HepG2 (cell line): ENCODE results near the gene FAM193A. TPM values are rescaled to one million over a fixed set of nuclear protein-coding genes. Genes with fewer than 3 reads are reported as not detected.

Source experiments
- ATAC-seq: fragments of 200-7000 bp; cut with Tn5 transposase; 3 replicates; pipeline ENCODE4 v1.9.1; 2020; ENCODE audit warnings: mild to moderate bottlenecking, moderate library complexity
- BruUV-seq: library from RNA; stranded (reverse); fragments of 400-500 nt; replicated peaks from 2 replicates; lab custom pipeline; 2021; lab: Mats Ljungman, UMichigan
- CTCF ChIA-PET: fragments of 300-600 bp; formaldehyde crosslinking; extraction: SDS; loops from one replicate; lab custom pipeline; 2021; ENCODE audit warnings: low total read pairs, inconsistent platforms, low intra/inter-chr PET ratio; lab: Yijun Ruan, JAX
- POLR2A ChIA-PET: fragments of 350-600 bp; sonication (Branson Sonifier 250); formaldehyde crosslinking; loops from one replicate; lab custom pipeline; 2020; ENCODE audit warnings: antibody characterized with exemption, inconsistent platforms; lab: Yijun Ruan, JAX
- DNase-seq: peaks from one replicate; pipeline ENCODE4 v3.0.0-alpha.2; 2015; ENCODE audit warnings: low spot score
- FAIRE-seq: peaks from 3 replicates; lab custom pipeline; 2011; peaks lifted over from hg19 to GRCh38; lab: Jason Lieb, UNC
- H2AFZ ChIP-seq: one replicate; pipeline ENCODE4 v1.6.1; 2011; ENCODE audit warnings: low read length, inconsistent platforms
- H3K27ac ChIP-seq: fragments of 300-600 bp; 3 replicates; pipeline ENCODE4 v1.8.0; 2011; ENCODE audit warnings: mixed run types, mild to moderate bottlenecking, mixed read lengths, low read length, inconsistent platforms; ENCODE audit not compliant: insufficient read depth; ENCODE audit errors: extremely low read length
- H3K27me3 ChIP-seq, 2 experiments: fragments of 200-600 bp in 1 of 2; 2 replicates in 1 of 2; 3 replicates in 1 of 2; pipeline versions ENCODE4 v1.6.0 to v1.8.0; 2011; ENCODE audit warnings: low read length in 2 of 2, mild to moderate bottlenecking in 2 of 2, moderate library complexity in 2 of 2, inconsistent platforms in 1 of 2; ENCODE audit not compliant: insufficient read depth in 2 of 2, control insufficient read depth in 1 of 2
- H3K36me3 ChIP-seq, 2 experiments: fragments of 200-600 bp in 1 of 2; replicated peaks in 1 of 2; 2 replicates in 1 of 2; 3 replicates in 1 of 2; pipeline versions ENCODE4 v1.5.1 to v1.8.0; 2011; ENCODE audit warnings: low read length in 2 of 2, inconsistent platforms in 1 of 2; ENCODE audit not compliant: insufficient read depth in 2 of 2, control insufficient read depth in 1 of 2
- H3K4me1 ChIP-seq: 2 replicates; pipeline ENCODE4 v1.5.1; 2012; ENCODE audit warnings: low read length, inconsistent platforms; ENCODE audit not compliant: insufficient read depth
- H3K4me2 ChIP-seq: 2 replicates; pipeline ENCODE4 v1.6.0; 2011; ENCODE audit warnings: low read depth, low read length, inconsistent platforms
- H3K4me3 ChIP-seq, 3 experiments: fragments of 200-600 bp in 1 of 3; sonication (generic), shearing (Covaris generic) in 1 of 3; replicated peaks in 1 of 3; 2 replicates each; pipeline ENCODE4 v1.5.1; 2011 to 2016; ENCODE audit warnings: low read length in 3 of 3, inconsistent platforms in 2 of 3, low read depth in 2 of 3, mild to moderate bottlenecking in 2 of 3, control low read depth in 1 of 3, mixed read lengths in 1 of 3; ENCODE audit not compliant: insufficient read depth in 1 of 3
- H3K79me2 ChIP-seq: one replicate; pipeline ENCODE4 v1.6.1; 2011; ENCODE audit warnings: low read length, inconsistent platforms; ENCODE audit not compliant: insufficient read depth
- H3K9ac ChIP-seq: 2 replicates; pipeline ENCODE4 v1.6.0; 2011; ENCODE audit warnings: mild to moderate bottlenecking, low read depth, low read length, inconsistent platforms; ENCODE audit not compliant: insufficient read depth
- H3K9me3 ChIP-seq: 2 replicates; pipeline ENCODE4 v1.5.1; 2012; ENCODE audit warnings: mild to moderate bottlenecking, low read length
- H4K20me1 ChIP-seq: 2 replicates; pipeline ENCODE4 v1.6.0; 2011; ENCODE audit warnings: inconsistent platforms, mild to moderate bottlenecking, low read length, moderate library complexity; ENCODE audit not compliant: insufficient read depth
- SMAD1 ChIP-seq: sonication (generic); formaldehyde crosslinking; IDR thresholded peaks from 2 replicates; pipeline ENCODE4 v1.4.0; 2020; ENCODE audit warnings: missing genetic modification reagents, low read depth, mild to moderate bottlenecking, borderline replicate concordance
- SMAD9 ChIP-seq: sonication (generic); formaldehyde crosslinking; IDR thresholded peaks from 2 replicates; pipeline ENCODE4 v1.5.1; 2020; ENCODE audit warnings: mild to moderate bottlenecking, missing genetic modification reagents
- SP1 ChIP-seq, 2 experiments: fragments of 450-650 bp in 1 of 2; sonication (generic) in 1 of 2; formaldehyde crosslinking in 1 of 2; IDR thresholded peaks; 2 replicates each; pipeline versions ENCODE4 v1.4.0 to v1.6.1; 2016 to 2020; ENCODE audit warnings: missing genetic modification reagents in 1 of 2
- TFE3 ChIP-seq: IDR thresholded peaks from 2 replicates; pipeline ENCODE4 v1.6.1; 2016
- ZNF354B ChIP-seq: sonication (generic); formaldehyde crosslinking; IDR thresholded peaks from 2 replicates; pipeline ENCODE4 v1.8.0; 2022; ENCODE audit warnings: mild to moderate bottlenecking, missing genetic modification reagents
- ZNF737 ChIP-seq: sonication (generic); formaldehyde crosslinking; IDR thresholded peaks from 2 replicates; pipeline ENCODE4 v1.5.0; 2020; ENCODE audit warnings: missing genetic modification reagents, mild to moderate bottlenecking, borderline replicate concordance
- ZNF790 ChIP-seq: sonication (generic); formaldehyde crosslinking; IDR thresholded peaks from 2 replicates; pipeline ENCODE4 v1.8.0; 2022; ENCODE audit warnings: missing genetic modification reagents, mild to moderate bottlenecking, borderline replicate concordance
- WGBS: methylation state at CpG from one replicate; pipeline ENCODE4 v1.1.6; 2017; ENCODE audit warnings: low lambda C conversion rate; 5-methylcytosine and 5-hydroxymethylcytosine counted together
- in situ Hi-C: cut with HindIII; loops from 2 replicates; pipeline ENCODE4 v1.10.0; 2017; ENCODE audit warnings: low pct_unique_long_range_greater_than_20kb; ENCODE audit not compliant: extremely low pct_ligation_motif_present
- intact Hi-C: fragments of 100-400 bp; cut with micrococcal nuclease; formaldehyde crosslinking; loops from one replicate; pipeline ENCODE4 v1.10.0; 2022; ENCODE audit not compliant: unreplicated experiment
- polyA plus RNA-seq, 8 experiments: library from polyadenylated mRNA; depleted of rRNA in 3 of 8; stranded (reverse) in 7 of 8; unstranded in 1 of 8; fragments of >200 nt; fragmentation: Illumina TruSeq in 4 of 8; extraction: Trizol in 4 of 8; gene quantifications; 2 replicates each; pipeline versions ENCODE4 v1.2.1 to v1.2.3, GENCODE V29; 2011 to 2016; ENCODE audit warnings: low read depth in 4 of 8, missing spikeins in 1 of 8, mixed read lengths in 1 of 8; ENCODE audit not compliant: insufficient read depth in 1 of 8
- total RNA-seq, 5 experiments: library from RNA; depleted of rRNA; stranded (reverse); fragments of >200 nt; fragmentation: Illumina TruSeq; extraction: Trizol; gene quantifications; 2 replicates each; pipeline ENCODE4 v1.2.3, GENCODE V29; 2016; ENCODE audit warnings: low read depth in 1 of 5

The FAM193A gene
- total and polyA plus RNA-seq, 2 of the 13 experiments (the other 11 are each of a cell fraction or from before 2014, with no cell fraction given) = 5.7 to 8.7 TPM

GRCh38 chr4:2743518-2744445 lies 207.3 kb downstream of the FAM193A start:
- Histone ChIP-seq H2AFZ (no peak overlapping the region), H3K4me1 (no peaks in the 10 kb centered on the region), H3K36me3 (peaks cover 21 to 53% of the 10 kb centered on the region in 2 experiments), H4K20me1 (no peaks in the 10 kb centered on the region), H3K27ac (no peak overlapping the region), H3K9ac (no peak overlapping the region), H3K4me2 (no peak overlapping the region), H3K9me3 (no peaks in the 10 kb centered on the region), H3K27me3 (no peaks in the 10 kb centered on the region), H3K4me3 (no peak overlapping the region), H3K79me2 (no peaks in the 10 kb centered on the region)
- in situ Hi-C loops = no loop called here
- no TSS peak for BruUV-seq
- WGBS = 95% methylated on average over 12 of the region's 21 CpGs
- TF ChIP-seq TFE3 (CRISPR knock-in tag) (no peak), SP1 (IDR thresholded peaks at IDR 0.05) (no peak), SP1 (CRISPR knock-in tag; IDR thresholded peaks at IDR 0.05) (no peak), ZNF790 (CRISPR knock-in tag) (no peak), ZNF354B (CRISPR knock-in tag) (no peak), SMAD1 (no peak), ZNF737 (no peak), SMAD9 (CRISPR knock-in tag) (no peak)
- intact Hi-C loops = no loop called here
- DNase-seq (no peak), FAIRE-seq (no peak), ATAC-seq (no peak)
- POLR2A ChIA-PET = interaction anchor here (1.7 kb wide), 1 partner anchor 13 kb away, joined by 4 read pairs; no protein-coding TSS in a partner anchor
- CTCF ChIA-PET = no interaction called here
